ENCODE measurements around the gene CCT7. TPM values are rescaled to one million over a fixed set of nuclear protein-coding genes. Genes with fewer than 3 reads are reported as not detected.
A peak's percentile ranks its signal among the peaks of the same experiment; 100 is the strongest.

The CCT7 gene
- total RNA-seq, 1 experiment from 2014 or later = 538 TPM

GRCh38 chr2:73254343-73255006 is 20.4 kb downstream of the CCT7 start:
- DNase-seq = no peak
- H3K9me3 ChIP-seq (ENCODE audit: low read length) = no peaks in the 10 kb centered on the region
- TF ChIP-seq EZH2 (IDR thresholded peaks at IDR 0.05; ENCODE audit: low read length, unreplicated experiment) (no peak), CTCF (conservative IDR thresholded peaks at IDR 0.05; ENCODE audit: low read depth, low read length) (no peak), EZH2phosphoT487 (IDR thresholded peaks at IDR 0.05; ENCODE audit: borderline replicate concordance, low read length) (no peak)
- H3K27ac ChIP-seq (ENCODE audit: low read length) = no peak overlapping the region
- H3K4me3 ChIP-seq (ENCODE audit: low read length) = no peak overlapping the region
- CTCF ChIA-PET = no interaction called here
- no peaks in the 10 kb centered on the region for H3K4me1 ChIP-seq (ENCODE audit: insufficient read depth, low read length)
- intact Hi-C loops (cut with micrococcal nuclease) = no loop called here
- H3K36me3 ChIP-seq (ENCODE audit: low read depth, low read length) = peaks cover 27% of the 10 kb centered on the region
- 0 out of 2 replicates have a peak, but pooled peaks cover 2% of the 10 kb centered on the region for H4K20me1 ChIP-seq (ENCODE audit: low read length)
- no peaks in the 10 kb centered on the region for H3K79me2 ChIP-seq (ENCODE audit: low read length)
- no peaks in the 10 kb centered on the region for H3K27me3 ChIP-seq (ENCODE audit: low read length)
- no peaks in the 10 kb centered on the region for H3K9me2 ChIP-seq (replicated peaks; ENCODE audit: low read length)
- H3K9ac ChIP-seq (ENCODE audit: low read length) = no peak overlapping the region
- no TSS peak for BruUV-seq (replicated peaks)
- H2AFZ ChIP-seq (ENCODE audit: low read length) = no peak overlapping the region
- ATAC-seq = no peak
- no peaks in the 10 kb centered on the region for H3F3A ChIP-seq (ENCODE audit: low read length, unreplicated experiment)
- POLR2A ChIA-PET (ENCODE audit: unreplicated experiment) = no interaction called here
- H3K4me2 ChIP-seq (ENCODE audit: low read length) = no peak overlapping the region

GRCh38 chr2:73255007-73255644 is 21.0 kb downstream of the CCT7 start:
- BruUV-seq (replicated peaks) = no TSS peak
- no peak overlapping the region for H3K4me2 ChIP-seq (ENCODE audit: low read length)
- CTCF ChIA-PET = no interaction called here

More at GRCh38 chr2:73255007-73255644, 21.0 kb downstream of the CCT7 start:
- Histone ChIP-seq H3K4me3 (ENCODE audit: low read length) (no peak overlapping the region), H3K4me1 (ENCODE audit: insufficient read depth, low read length) (no peaks in the 10 kb centered on the region), H3K9me2 (replicated peaks; ENCODE audit: low read length) (no peaks in the 10 kb centered on the region), H3K79me2 (ENCODE audit: low read length) (no peaks in the 10 kb centered on the region), H3K9me3 (ENCODE audit: low read length) (no peaks in the 10 kb centered on the region), H3K27me3 (ENCODE audit: low read length) (no peaks in the 10 kb centered on the region), H3F3A (ENCODE audit: low read length, unreplicated experiment) (no peaks in the 10 kb centered on the region), H3K9ac (ENCODE audit: low read length) (no peak overlapping the region), H3K36me3 (ENCODE audit: low read depth, low read length) (peaks cover 20% of the 10 kb centered on the region), H4K20me1 (ENCODE audit: low read length) (no peaks in the 10 kb centered on the region), H2AFZ (ENCODE audit: low read length) (no peak overlapping the region), H3K27ac (ENCODE audit: low read length) (no peak overlapping the region)
- POLR2A ChIA-PET (ENCODE audit: unreplicated experiment) = no interaction called here
- DNase-seq (no peak), ATAC-seq (peak; percentile 16; the same call in 1 of the 2 replicates)
- intact Hi-C loops (cut with micrococcal nuclease) = no loop called here
- TF ChIP-seq EZH2phosphoT487 (IDR thresholded peaks at IDR 0.05; ENCODE audit: borderline replicate concordance, low read length) (no peak), CTCF (conservative IDR thresholded peaks at IDR 0.05; ENCODE audit: low read depth, low read length) (no peak), EZH2 (IDR thresholded peaks at IDR 0.05; ENCODE audit: low read length, unreplicated experiment) (no peak)

All from PC-3 (cell line).